Aortic smooth muscle cell (primary cell): ENCODE measurements around the gene ADCY5. TPM values are rescaled to one million over a fixed set of nuclear protein-coding genes. Genes with fewer than 3 reads are reported as not detected.

Experiments used
- total RNA-seq: library from RNA; depleted of rRNA; stranded (reverse); fragments of >200 nt; gene quantifications from 2 replicates; pipeline ENCODE4 v1.2.3, GENCODE V29; 2014

The ADCY5 gene
- under 0.01 and 0.13 TPM in 2 replicates for total RNA-seq

GRCh38 chr3:123448536-123449101 is at the start of gene ADCY5:
Gene ADCY5, minus strand, starts transcription at chr3:123449090. Its CDS starts 545 bp downstream, at chr3:123448545.

Other genes starting within 250 kb of the ADCY5 start
- gene SEC22A, start 247.1 kb downstream of the ADCY5 start, total RNA-seq: 36.2 and 37.7 TPM in 2 replicates
- gene HACD2, start 136.0 kb upstream of the ADCY5 start, total RNA-seq: 15.3 and 16.7 TPM in 2 replicates